ENCODE results near the gene SULT1C3. TPM values are rescaled to one million over a fixed set of nuclear protein-coding genes. Genes with fewer than 3 reads are reported as not detected.
"Not testable (repeated sequence)": the region's sequence is repeated elsewhere in the genome, so short reads cannot be mapped to it uniquely, and the experiment has no call there.

SULT1C3 gene
- total RNA-seq, 1 donor from 2014 or later, result not detected

- intact Hi-C loops (cut with DNase I), result no loop called here
- no peak for ATAC-seq
- DNase-seq (ENCODE audit: missing footprints), result no peak
These were observed 3.0 kb upstream of the SULT1C3 start for GRCh38 chr2:108236676-108237335.

- no peak for ATAC-seq
- intact Hi-C loops (cut with DNase I), result no loop called here
- DNase-seq (ENCODE audit: missing footprints), result no peak
These were observed 1.2 kb downstream of the SULT1C3 start for GRCh38 chr2:108240966-108241365.

GRCh38 chr2:108243566-108243965, 3.8 kb downstream of the SULT1C3 start:
- intact Hi-C loops (cut with DNase I), result no loop called here
- DNase-seq (ENCODE audit: missing footprints) (no peak), ATAC-seq (no peak)

GRCh38 chr2:108244667-108245414, 5.1 kb downstream of the SULT1C3 start:
- DNase-seq (ENCODE audit: missing footprints) (no peak), ATAC-seq (no peak)
- intact Hi-C loops (cut with DNase I), result no loop called here

- DNase-seq (ENCODE audit: missing footprints), result no peak
- intact Hi-C loops (cut with DNase I), result no loop called here
- ATAC-seq, result no peak
These were observed 13.3 kb downstream of the SULT1C3 start for GRCh38 chr2:108253106-108253505.

- no peak for DNase-seq (ENCODE audit: missing footprints)
- ATAC-seq, result no peak
- intact Hi-C loops (cut with DNase I), result no loop called here
These were observed 18.1 kb downstream of the SULT1C3 start for GRCh38 chr2:108257757-108258331.

GRCh38 chr2:108260773-108261172, 21.0 kb downstream of the SULT1C3 start:
- intact Hi-C loops (cut with DNase I), result no loop called here
- DNase-seq (ENCODE audit: missing footprints), result no peak
- no peak for ATAC-seq

GRCh38 chr2:108262036-108262435, 22.3 kb downstream of the SULT1C3 start:
- DNase-seq (ENCODE audit: missing footprints) (no peak), ATAC-seq (no peak)
- intact Hi-C loops (cut with DNase I), result no loop called here

GRCh38 chr2:108263401-108263800, 23.6 kb downstream of the SULT1C3 start:
- ATAC-seq, result no peak
- DNase-seq (ENCODE audit: missing footprints), result no peak
- intact Hi-C loops (cut with DNase I), result no loop called here

- DNase-seq (ENCODE audit: missing footprints), result no peak
- intact Hi-C loops (cut with DNase I), result no loop called here
- ATAC-seq, result no peak
These were observed 26.4 kb downstream of the SULT1C3 start for GRCh38 chr2:108266218-108266617.

GRCh38 chr2:108267101-108267500, 27.3 kb downstream of the SULT1C3 start:
- intact Hi-C loops (cut with DNase I), result no loop called here
- DNase-seq (ENCODE audit: missing footprints) (no peak), ATAC-seq (no peak)

- ATAC-seq, result no peak
- intact Hi-C loops (cut with DNase I), result no loop called here
- DNase-seq (ENCODE audit: missing footprints), result no peak
These were observed 28.2 kb downstream of the SULT1C3 start for GRCh38 chr2:108268001-108268400.

- intact Hi-C loops (cut with DNase I), result no loop called here
- ATAC-seq, result no peak
These were observed 30.6 kb downstream of the SULT1C3 start for GRCh38 chr2:108270346-108270745.

GRCh38 chr2:108270768-108271506, 31.2 kb downstream of the SULT1C3 start:
- ATAC-seq, result no peak

More at GRCh38 chr2:108270346-108270745, 30.6 kb downstream of the SULT1C3 start:
- no peak for DNase-seq (ENCODE audit: missing footprints)

GRCh38 chr2:108271691-108272253, 32.0 kb downstream of the SULT1C3 start:
- ATAC-seq, result no peak
- DNase-seq (ENCODE audit: missing footprints), result no peak

More at GRCh38 chr2:108270768-108271506, 31.2 kb downstream of the SULT1C3 start:
- no peak for DNase-seq (ENCODE audit: missing footprints)
- intact Hi-C loops (cut with DNase I), result no loop called here

GRCh38 chr2:108278631-108279030, 38.9 kb downstream of the SULT1C3 start:
- intact Hi-C loops (cut with DNase I), result no loop called here
- DNase-seq (ENCODE audit: missing footprints), result no peak
- no peak for ATAC-seq

More at GRCh38 chr2:108271691-108272253, 32.0 kb downstream of the SULT1C3 start:
- intact Hi-C loops (cut with DNase I), result no loop called here

- intact Hi-C loops (cut with DNase I), result no loop called here
- DNase-seq (ENCODE audit: missing footprints) (no peak), ATAC-seq (no peak)
These were observed 39.7 kb downstream of the SULT1C3 start for GRCh38 chr2:108279468-108279867.

GRCh38 chr2:108280466-108280865, 40.7 kb downstream of the SULT1C3 start:
- ATAC-seq, result no peak
- no peak for DNase-seq (ENCODE audit: missing footprints)
- intact Hi-C loops (cut with DNase I), result no loop called here

- ATAC-seq; intact Hi-C loops (cut with DNase I); DNase-seq (ENCODE audit: missing footprints): not testable (repeated sequence)
These were observed 44.8 kb downstream of the SULT1C3 start for GRCh38 chr2:108284566-108284965.

All from Right ventricle myocardium inferior (tissue), 1 donor.